ENCODE measurements around the gene JUN. TPM values are rescaled to one million over a fixed set of nuclear protein-coding genes. Genes with fewer than 3 reads are reported as not detected.

Gene JUN
- total and polyA plus RNA-seq, 2 of the 13 experiments (the other 11 are each of a cell fraction or from before 2014, with no cell fraction given) = 18.2 to 22.3 TPM

GRCh38 chr1:58794585-58794984, 10.7 kb upstream of the JUN start:
- H3K4me2 ChIP-seq (ENCODE audit: low read depth, low read length) = no peak overlapping the region
- no peak overlapping the region for H2AFZ ChIP-seq (ENCODE audit: low read length)
- H3K27me3 ChIP-seq (ENCODE audit: control insufficient read depth in 1 of 2, insufficient read depth in 2 of 2, low read length in 2 of 2) = peaks cover 0 to 3% of the 10 kb centered on the region in 2 experiments; a peak in 1 of 5 replicates
- H4K20me1 ChIP-seq (ENCODE audit: insufficient read depth, low read length) = no peaks in the 10 kb centered on the region
- no peak for FAIRE-seq
- H3K9ac ChIP-seq (ENCODE audit: insufficient read depth, low read depth, low read length) = no peak overlapping the region
- no peaks in the 10 kb centered on the region for H3K9me3 ChIP-seq (ENCODE audit: low read length)
- intact Hi-C loops (cut with micrococcal nuclease; ENCODE audit: unreplicated experiment) = no loop called here
- no peak for DNase-seq (ENCODE audit: low spot score)
- BruUV-seq (replicated peaks) = no TSS peak
- ChIA-PET CTCF (ENCODE audit: low intra/inter-chr PET ratio, low total read pairs) (no interaction called here), POLR2A (no interaction called here)
- ATAC-seq = no peak
- WGBS (ENCODE audit: low lambda C conversion rate) = 4% methylated on average over 3 of the region's 3 CpGs
- H3K27ac ChIP-seq (ENCODE audit: extremely low read length, insufficient read depth, low read length) = no peak overlapping the region
- no peak overlapping the region for H3K4me3 ChIP-seq (replicated peaks in 1 of 3; ENCODE audit: insufficient read depth in 1 of 3, low read depth in 2 of 3, low read length in 3 of 3)
- H3K36me3 ChIP-seq (replicated peaks in 1 of 2; ENCODE audit: control insufficient read depth in 1 of 2, insufficient read depth in 2 of 2, low read length in 2 of 2) = no peaks in the 10 kb centered on the region
- no peaks in the 10 kb centered on the region for H3K4me1 ChIP-seq (ENCODE audit: insufficient read depth, low read length)
- in situ Hi-C loops (cut with HindIII; ENCODE audit: extremely low pct_ligation_motif_present, low pct_unique_long_range_greater_than_20kb) = no loop called here
- no peaks in the 10 kb centered on the region for H3K79me2 ChIP-seq (ENCODE audit: insufficient read depth, low read length)
- no peak for TF ChIP-seq ZNF335 (CRISPR knock-in tag; IDR thresholded peaks at IDR 0.05)
- TF ChIP-seq MNT (IDR thresholded peaks at IDR 0.05) = no peak
- no peak for TF ChIP-seq JUND (CRISPR knock-in tag; IDR thresholded peaks at IDR 0.05)
- no peak for TF ChIP-seq SPEN (CRISPR knock-in tag; IDR thresholded peaks at IDR 0.05; ENCODE audit: low read depth)
- TF ChIP-seq PHF8 (CRISPR knock-in tag; IDR thresholded peaks at IDR 0.05) = no peak
- TF ChIP-seq ZNF619 (CRISPR knock-in tag; IDR thresholded peaks at IDR 0.05) = no peak
- TF ChIP-seq FOXJ3 (CRISPR knock-in tag; IDR thresholded peaks at IDR 0.05; ENCODE audit: borderline replicate concordance) = no peak
- no peak for TF ChIP-seq PHF20 (CRISPR knock-in tag; IDR thresholded peaks at IDR 0.05)

GRCh38 chr1:58792846-58793245, 9.0 kb upstream of the JUN start:
- no peaks in the 10 kb centered on the region; a peak in 1 of 5 replicates for H3K27me3 ChIP-seq (ENCODE audit: control insufficient read depth in 1 of 2, insufficient read depth in 2 of 2, low read length in 2 of 2)
- BruUV-seq (replicated peaks) = no TSS peak
- no peak overlapping the region for H3K9ac ChIP-seq (ENCODE audit: insufficient read depth, low read depth, low read length)
- CTCF ChIA-PET (ENCODE audit: low intra/inter-chr PET ratio, low total read pairs) = no interaction called here
- H3K4me2 ChIP-seq (ENCODE audit: low read depth, low read length) = no peak overlapping the region
- H3K9me3 ChIP-seq (ENCODE audit: low read length) = no peaks in the 10 kb centered on the region
- H3K79me2 ChIP-seq (ENCODE audit: insufficient read depth, low read length) = no peaks in the 10 kb centered on the region
- H3K4me1 ChIP-seq (ENCODE audit: insufficient read depth, low read length) = no peaks in the 10 kb centered on the region
- H3K27ac ChIP-seq (ENCODE audit: extremely low read length, insufficient read depth, low read length) = no peak overlapping the region
- H3K36me3 ChIP-seq (replicated peaks in 1 of 2; ENCODE audit: control insufficient read depth in 1 of 2, insufficient read depth in 2 of 2, low read length in 2 of 2) = no peaks in the 10 kb centered on the region
- H4K20me1 ChIP-seq (ENCODE audit: insufficient read depth, low read length) = no peaks in the 10 kb centered on the region
- no peak overlapping the region for H3K4me3 ChIP-seq (replicated peaks in 1 of 3; ENCODE audit: insufficient read depth in 1 of 3, low read depth in 2 of 3, low read length in 3 of 3)
- in situ Hi-C loops (cut with HindIII; ENCODE audit: extremely low pct_ligation_motif_present, low pct_unique_long_range_greater_than_20kb) = no loop called here
- FAIRE-seq (no peak), ATAC-seq (no peak), DNase-seq (ENCODE audit: low spot score) (no peak)
- 16% methylated on average over 6 of the region's 6 CpGs for WGBS (ENCODE audit: low lambda C conversion rate)
- intact Hi-C loops (cut with micrococcal nuclease; ENCODE audit: unreplicated experiment) = no loop called here
- H2AFZ ChIP-seq (ENCODE audit: low read length) = no peak overlapping the region
- POLR2A ChIA-PET = no interaction called here
- TF ChIP-seq ATF1 (CRISPR knock-in tag; IDR thresholded peaks at IDR 0.05) (no peak), UBTF (CRISPR knock-in tag; IDR thresholded peaks at IDR 0.05) (no peak), BRD4 (CRISPR knock-in tag; IDR thresholded peaks at IDR 0.05) (no peak), ZNF430 (CRISPR knock-in tag; IDR thresholded peaks at IDR 0.05) (no peak), JUNB (CRISPR knock-in tag; IDR thresholded peaks at IDR 0.05; ENCODE audit: borderline replicate concordance) (no peak), HDAC6 (IDR thresholded peaks at IDR 0.05; ENCODE audit: low read depth, low read length) (no peak), WIZ (CRISPR knock-in tag; IDR thresholded peaks at IDR 0.05) (no peak), NBN (conservative IDR thresholded peaks at IDR 0.05) (no peak), TEAD3 (CRISPR knock-in tag; optimal IDR thresholded peaks at IDR 0.05; ENCODE audit: borderline replicate concordance) (no peak)

All from HepG2 (cell line).